Activated naive CD4-positive, alpha-beta T cell treated with anti-CD3 and anti-CD28 coated beads, Interleukin-2, amount 50 U/mL, for 72 hours (primary cell): ENCODE results near the gene DUOX1. TPM values are rescaled to one million over a fixed set of nuclear protein-coding genes. Genes with fewer than 3 reads are reported as not detected.
"Not testable (repeated sequence)": the region's sequence is repeated elsewhere in the genome, so short reads cannot be mapped to it uniquely, and the experiment has no call there.

Source experiments
- ATAC-seq, 2 donors: fragments of 150-1000 bp; cut with Tn5 transposase; 2 replicates each; pipeline ENCODE4 v1.10.0; 2021; ENCODE audit warnings: mild to moderate bottlenecking in 2 of 2, moderate library complexity in 2 of 2
- DNase-seq, 2 donors: peaks; one replicate each; pipeline ENCODE4 v3.0.0; 2021 to 2022; ENCODE audit warnings: low spot score in 2 of 2
- H3K27ac Mint-ChIP-seq, 2 donors: one replicate each; pipeline ENCODE4 v1.8.0; 2022; ENCODE audit warnings: mild to moderate bottlenecking in 2 of 2, mixed read lengths in 2 of 2
- H3K36me3 Mint-ChIP-seq, 2 donors: one replicate each; pipeline ENCODE4 v1.8.0; 2022; ENCODE audit warnings: mixed read lengths in 2 of 2
- H3K9me3 Mint-ChIP-seq, 2 donors: one replicate each; pipeline ENCODE4 v1.8.0; 2022; ENCODE audit warnings: mixed read lengths in 2 of 2
- total RNA-seq, 2 donors: library from RNA; stranded (reverse); gene quantifications; one replicate each; pipeline ENCODE4 v1.2.3, GENCODE V29; 2022

DUOX1 gene
- total RNA-seq, 2 donors from 2014 or later: 0.05 to 0.18 TPM

- Mint-ChIP-seq H3K9me3 (no peaks in the 10 kb centered on the region), H3K27ac (peak overlapping the region in 1 of 2 donors; percentile 2), H3K36me3 (no peaks in the 10 kb centered on the region)
- DNase-seq (no peak), ATAC-seq (no peak)
These were observed 28.7 kb upstream of the DUOX1 start for GRCh38 chr15:45100884-45101625.

GRCh38 chr15:45101749-45102148 lies 28.0 kb upstream of the DUOX1 start:
- no peak for ATAC-seq
- Mint-ChIP-seq H3K27ac (no peak overlapping the region), H3K36me3 (no peaks in the 10 kb centered on the region)

GRCh38 chr15:45102226-45102625 lies 27.6 kb upstream of the DUOX1 start:
- H3K36me3 Mint-ChIP-seq: no peaks in the 10 kb centered on the region
- H3K9me3 Mint-ChIP-seq: no peaks in the 10 kb centered on the region
- no peak for DNase-seq
- no peak for ATAC-seq
- H3K27ac Mint-ChIP-seq: no peak overlapping the region

More at GRCh38 chr15:45101749-45102148, 28.0 kb upstream of the DUOX1 start:
- H3K9me3 Mint-ChIP-seq: no peaks in the 10 kb centered on the region
- DNase-seq: no peak

- H3K36me3 Mint-ChIP-seq, H3K9me3 Mint-ChIP-seq, ATAC-seq, DNase-seq, H3K27ac Mint-ChIP-seq: not testable (repeated sequence)
These were observed 25.6 kb upstream of the DUOX1 start for GRCh38 chr15:45104170-45104569.

- Mint-ChIP-seq H3K9me3 (no peaks in the 10 kb centered on the region), H3K36me3 (no peaks in the 10 kb centered on the region), H3K27ac (no peak overlapping the region)
- DNase-seq (no peak), ATAC-seq (no peak)
These were observed 24.2 kb upstream of the DUOX1 start for GRCh38 chr15:45105586-45105985.

GRCh38 chr15:45106002-45106790 lies 23.6 kb upstream of the DUOX1 start:
- Mint-ChIP-seq H3K27ac (no peak overlapping the region), H3K36me3 (no peaks in the 10 kb centered on the region), H3K9me3 (no peaks in the 10 kb centered on the region)
- no peak for ATAC-seq
- no peak for DNase-seq

GRCh38 chr15:45107941-45108630 lies 21.7 kb upstream of the DUOX1 start:
- no peak for DNase-seq
- H3K36me3 Mint-ChIP-seq: no peaks in the 10 kb centered on the region
- no peak for ATAC-seq
- no peaks in the 10 kb centered on the region for H3K9me3 Mint-ChIP-seq
- no peak overlapping the region for H3K27ac Mint-ChIP-seq

GRCh38 chr15:45110256-45110820 lies 19.5 kb upstream of the DUOX1 start:
- H3K36me3 Mint-ChIP-seq: peaks cover 0 to 5% of the 10 kb centered on the region in 2 donors
- H3K9me3 Mint-ChIP-seq: no peaks in the 10 kb centered on the region
- ATAC-seq (no peak), DNase-seq (no peak)
- no peak overlapping the region for H3K27ac Mint-ChIP-seq

GRCh38 chr15:45111390-45112142 lies 18.2 kb upstream of the DUOX1 start:
- H3K36me3 Mint-ChIP-seq: peaks cover 0 to 5% of the 10 kb centered on the region in 2 donors
- H3K9me3 Mint-ChIP-seq: no peaks in the 10 kb centered on the region
- H3K27ac Mint-ChIP-seq: no peak overlapping the region
- no peak for DNase-seq
- ATAC-seq: no peak

- H3K36me3 Mint-ChIP-seq: peaks cover 0 to 5% of the 10 kb centered on the region in 2 donors
- H3K9me3 Mint-ChIP-seq: no peaks in the 10 kb centered on the region
- H3K27ac Mint-ChIP-seq: no peak overlapping the region
- ATAC-seq (no peak), DNase-seq (no peak)
These were observed 17.6 kb upstream of the DUOX1 start for GRCh38 chr15:45112143-45112590.

GRCh38 chr15:45112591-45113379 lies 17.0 kb upstream of the DUOX1 start:
- DNase-seq (peak in 1 of 2 donors; percentile 27), ATAC-seq (peak in 1 of 2 donors; percentile 51)
- H3K36me3 Mint-ChIP-seq: peaks cover 0 to 5% of the 10 kb centered on the region in 2 donors
- no peak overlapping the region for H3K27ac Mint-ChIP-seq
- H3K9me3 Mint-ChIP-seq: no peaks in the 10 kb centered on the region

- H3K36me3 Mint-ChIP-seq: peaks cover 0 to 5% of the 10 kb centered on the region in 2 donors
- ATAC-seq: no peak
- H3K27ac Mint-ChIP-seq: no peak overlapping the region
- no peak for DNase-seq
- H3K9me3 Mint-ChIP-seq: no peaks in the 10 kb centered on the region
These were observed 16.3 kb upstream of the DUOX1 start for GRCh38 chr15:45113380-45113990.

GRCh38 chr15:45114076-45114750 lies 15.6 kb upstream of the DUOX1 start, which contains the start of the genes DUOX2 and DUOXA2:
Gene DUOX2 (minus strand): TSS chr15:45114172. CDS start chr15:45113411, 761 bp downstream.
Gene DUOXA2 (plus strand): TSS chr15:45114326. CDS start chr15:45114606, 280 bp downstream.
- Mint-ChIP-seq H3K36me3 (peaks cover 0 to 5% of the 10 kb centered on the region in 2 donors), H3K9me3 (no peaks in the 10 kb centered on the region), H3K27ac (no peak within 1 kb of the TSS)
- DNase-seq: peak in 1 of 2 donors; percentile 23
- no peak for ATAC-seq

GRCh38 chr15:45114751-45115085 lies 15.1 kb upstream of the DUOX1 start:
- peaks cover 0 to 5% of the 10 kb centered on the region in 2 donors for H3K36me3 Mint-ChIP-seq
- no peak for DNase-seq
- H3K27ac Mint-ChIP-seq: no peak overlapping the region
- H3K9me3 Mint-ChIP-seq: no peaks in the 10 kb centered on the region
- ATAC-seq: no peak
